RCC 7860 (cell line): ENCODE measurements around the gene PWP2.
"Not testable (repeated sequence)": the region's sequence is repeated elsewhere in the genome, so short reads cannot be mapped to it uniquely, and the experiment has no call there.

Experiments used
- DNase-seq: peaks from one replicate; pipeline ENCODE4 v3.0.0-alpha.2; 2015; ENCODE audit warnings: low spot score
- FAIRE-seq: peaks from 2 replicates; lab custom pipeline; 2012; peaks lifted over from hg19 to GRCh38; lab: Jason Lieb, UNC

Gene PWP2

GRCh38 chr21:44159349-44160297 is 52.4 kb downstream of the PWP2 start:
- FAIRE-seq, DNase-seq: not testable (repeated sequence)

GRCh38 chr21:44160298-44160672 is 53.1 kb downstream of the PWP2 start:
- FAIRE-seq, DNase-seq: not testable (repeated sequence)

GRCh38 chr21:44160821-44161220 is 53.6 kb downstream of the PWP2 start:
- not testable (repeated sequence) for DNase-seq, FAIRE-seq

GRCh38 chr21:44163167-44163653 is 56.0 kb downstream of the PWP2 start:
- not testable (repeated sequence) for DNase-seq, FAIRE-seq

GRCh38 chr21:44165933-44166332 is 58.7 kb downstream of the PWP2 start:
- FAIRE-seq, DNase-seq: not testable (repeated sequence)

- FAIRE-seq: not testable (repeated sequence)
Observed at GRCh38 chr21:44167527-44167926, 60.3 kb downstream of the PWP2 start.

GRCh38 chr21:44170326-44170725 is 63.1 kb downstream of the PWP2 start:
- not testable (repeated sequence) for FAIRE-seq

More at GRCh38 chr21:44167527-44167926, 60.3 kb downstream of the PWP2 start:
- not testable (repeated sequence) for DNase-seq

GRCh38 chr21:44170863-44171262 is 63.7 kb downstream of the PWP2 start:
- not testable (repeated sequence) for FAIRE-seq, DNase-seq

More at GRCh38 chr21:44170326-44170725, 63.1 kb downstream of the PWP2 start:
- DNase-seq: not testable (repeated sequence)

- DNase-seq, FAIRE-seq: not testable (repeated sequence)
Observed at GRCh38 chr21:44171962-44172572, 64.9 kb downstream of the PWP2 start.

GRCh38 chr21:44172741-44173140 is 65.5 kb downstream of the PWP2 start:
- not testable (repeated sequence) for FAIRE-seq, DNase-seq

GRCh38 chr21:44175189-44175588 is 68.0 kb downstream of the PWP2 start:
- not testable (repeated sequence) for FAIRE-seq, DNase-seq

GRCh38 chr21:44176127-44176526 is 68.9 kb downstream of the PWP2 start:
- DNase-seq, FAIRE-seq: not testable (repeated sequence)
